K562 (cell line): ENCODE measurements around the gene TBX1. TPM values are rescaled to one million over a fixed set of nuclear protein-coding genes. Genes with fewer than 3 reads are reported as not detected.

Experiments
- CBX8 ChIP-seq: fragments of 200-600 bp; sonication (generic); IDR thresholded peaks from 2 replicates; pipeline ENCODE4 v1.6.1; 2012; ENCODE audit warnings: borderline replicate concordance, mixed run types, low read depth, mild to moderate bottlenecking, moderate library complexity, mixed read lengths, low read length, control low read depth, inconsistent platforms; ENCODE audit not compliant: poor library complexity, severe bottlenecking; ENCODE audit errors: extremely low read depth
- DLX4 ChIP-seq: fragments of 250-450 bp; sonication (Bioruptor Pico); IDR thresholded peaks from 2 replicates; pipeline ENCODE4 v1.6.1; 2021; ENCODE audit warnings: mild to moderate bottlenecking
- ERF ChIP-seq: fragments of 450-650 bp; formaldehyde crosslinking; IDR thresholded peaks from 2 replicates; pipeline ENCODE4 v1.4.0; 2020; ENCODE audit warnings: mild to moderate bottlenecking, mixed read lengths
- EWSR1 ChIP-seq: fragments of 450-650 bp; IDR thresholded peaks from 2 replicates; pipeline ENCODE4 v1.6.1; 2018; ENCODE audit warnings: borderline replicate concordance, mild to moderate bottlenecking, low read depth, moderate library complexity; ENCODE audit not compliant: partially characterized antibody
- HDAC6 ChIP-seq: IDR thresholded peaks from 2 replicates; pipeline ENCODE4 v1.6.1; 2012; ENCODE audit warnings: low read depth, mild to moderate bottlenecking, control low read depth, inconsistent platforms, low read length, moderate library complexity
- MED1 ChIP-seq: sonication (generic); formaldehyde crosslinking; IDR thresholded peaks from 2 replicates; pipeline ENCODE4 v1.8.1; 2023; ENCODE audit warnings: missing genetic modification reagents, borderline replicate concordance
- MTF1 ChIP-seq: fragments of 250-450 bp; sonication (Bioruptor Pico); IDR thresholded peaks from 2 replicates; pipeline ENCODE4 v1.9.0; 2021; ENCODE audit warnings: moderate library complexity, mild to moderate bottlenecking, inconsistent platforms, borderline replicate concordance
- NCOA6 ChIP-seq: fragments of 450-650 bp; IDR thresholded peaks from 2 replicates; pipeline ENCODE4 v1.6.1; 2017; ENCODE audit warnings: mild to moderate bottlenecking
- SETDB1 ChIP-seq: IDR thresholded peaks from one replicate; pipeline ENCODE4 v1.6.1; 2012; ENCODE audit warnings: low read length, control low read depth, inconsistent platforms
- SOX6 ChIP-seq: fragments of 450-650 bp; IDR thresholded peaks from 2 replicates; pipeline ENCODE4 v1.6.1; 2014; ENCODE audit warnings: mild to moderate bottlenecking
- TOE1 ChIP-seq, 2 experiments: fragments of 450-650 bp in 1 of 2; sonication (generic) in 1 of 2; formaldehyde crosslinking in 1 of 2; IDR thresholded peaks; 2 replicates each; pipeline versions ENCODE4 v1.7.1 to v1.8.0; 2016 to 2022; ENCODE audit warnings: borderline replicate concordance in 2 of 2, mild to moderate bottlenecking in 2 of 2, antibody characterized with exemption in 1 of 2, inconsistent platforms in 1 of 2, low read depth in 1 of 2, missing genetic modification reagents in 1 of 2, moderate library complexity in 1 of 2
- ZNF146 ChIP-seq: IDR thresholded peaks from one replicate; pipeline ENCODE4 v1.6.1; 2018; ENCODE audit warnings: missing compliant biosample characterization; ENCODE audit not compliant: unreplicated experiment
- ZNF384 ChIP-seq: IDR thresholded peaks from 2 replicates; pipeline ENCODE4 v1.6.1; 2012; ENCODE audit warnings: low read depth, low read length, improper control_type of control experiment
- ZNF592 ChIP-seq: fragments of 450-650 bp; IDR thresholded peaks from 2 replicates; pipeline ENCODE4 v1.6.1; 2017; ENCODE audit warnings: antibody characterized with exemption, mild to moderate bottlenecking
- ZNF79 ChIP-seq: fragments of 250-450 bp; sonication (Bioruptor Pico); IDR thresholded peaks from 2 replicates; pipeline ENCODE4 v1.4.0; 2020; ENCODE audit warnings: low read depth, mild to moderate bottlenecking, moderate library complexity
- polyA plus RNA-seq, 8 experiments: library from polyadenylated mRNA; depleted of rRNA in 4 of 8; stranded (reverse) in 5 of 8; unstranded in 3 of 8; fragments of >200 nt; fragmentation: Nextera tagmentation in 2 of 8; fragmentation: Illumina TruSeq in 1 of 8; extraction: Ambion mirVana in 2 of 8; extraction: Trizol in 1 of 8; gene quantifications; 2 replicates each; pipeline versions ENCODE4 v1.2.1 to v1.2.3, GENCODE V29; 2011 to 2014; ENCODE audit warnings: inconsistent platforms in 1 of 8, missing spikeins in 1 of 8
- total RNA-seq, 7 experiments: library from RNA; depleted of rRNA in 6 of 7; stranded (reverse); fragments of >200 nt in 6 of 7; fragmentation: Illumina TruSeq in 2 of 7; extraction: Trizol in 2 of 7; gene quantifications; 2 replicates each; pipeline versions ENCODE4 v1.2.1 to v1.2.3, GENCODE V29; 2011 to 2021; ENCODE audit warnings: low replicate concordance in 1 of 7
- TF ChIP-seq, protein P1 (sequence below): fragments of 450-650 bp; formaldehyde crosslinking; IDR thresholded peaks from 2 replicates; pipeline ENCODE4 v1.4.0; 2022; ENCODE audit warnings: missing genetic modification characterization
- TF ChIP-seq, protein P2 (sequence below): fragments of 450-650 bp; IDR thresholded peaks from 2 replicates; pipeline ENCODE4 v1.7.1; 2018; ENCODE audit warnings: mild to moderate bottlenecking, low read depth; ENCODE audit not compliant: partially characterized antibody

Gene TBX1
- total and polyA plus RNA-seq, 9 of the 15 experiments (the other 6 are each of a cell fraction or from before 2014, with no cell fraction given): 0.07 to 35.0 (median 3.9) TPM

- TF ChIP-seq CBX8 (no peak), ZNF384 (no peak), DLX4 (CRISPR knock-in tag) (no peak), ERF (CRISPR knock-in tag) (no peak), EWSR1 (no peak), ZNF79 (CRISPR knock-in tag) (no peak), MED1 (CRISPR knock-in tag) (no peak), ZNF592 (no peak), SETDB1 (peak; percentile 91), ZNF146 (CRISPR knock-in tag) (no peak), MTF1 (CRISPR knock-in tag) (no peak), SOX6 (no peak), TOE1 (IDR thresholded peaks at IDR 0.05; ENCODE audit: borderline replicate concordance) (no peak), TOE1 (CRISPR knock-in tag; IDR thresholded peaks at IDR 0.05; ENCODE audit: borderline replicate concordance, low read depth) (no peak), NCOA6 (no peak), HDAC6 (no peak)
- TF ChIP-seq, protein P1, sequence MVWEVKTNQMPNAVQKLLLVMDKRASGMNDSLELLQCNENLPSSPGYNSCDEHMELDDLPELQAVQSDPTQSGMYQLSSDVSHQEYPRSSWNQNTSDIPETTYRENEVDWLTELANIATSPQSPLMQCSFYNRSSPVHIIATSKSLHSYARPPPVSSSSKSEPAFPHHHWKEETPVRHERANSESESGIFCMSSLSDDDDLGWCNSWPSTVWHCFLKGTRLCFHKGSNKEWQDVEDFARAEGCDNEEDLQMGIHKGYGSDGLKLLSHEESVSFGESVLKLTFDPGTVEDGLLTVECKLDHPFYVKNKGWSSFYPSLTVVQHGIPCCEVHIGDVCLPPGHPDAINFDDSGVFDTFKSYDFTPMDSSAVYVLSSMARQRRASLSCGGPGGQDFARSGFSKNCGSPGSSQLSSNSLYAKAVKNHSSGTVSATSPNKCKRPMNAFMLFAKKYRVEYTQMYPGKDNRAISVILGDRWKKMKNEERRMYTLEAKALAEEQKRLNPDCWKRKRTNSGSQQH (CRISPR knock-in tag): no peak
- TF ChIP-seq, protein P2, sequence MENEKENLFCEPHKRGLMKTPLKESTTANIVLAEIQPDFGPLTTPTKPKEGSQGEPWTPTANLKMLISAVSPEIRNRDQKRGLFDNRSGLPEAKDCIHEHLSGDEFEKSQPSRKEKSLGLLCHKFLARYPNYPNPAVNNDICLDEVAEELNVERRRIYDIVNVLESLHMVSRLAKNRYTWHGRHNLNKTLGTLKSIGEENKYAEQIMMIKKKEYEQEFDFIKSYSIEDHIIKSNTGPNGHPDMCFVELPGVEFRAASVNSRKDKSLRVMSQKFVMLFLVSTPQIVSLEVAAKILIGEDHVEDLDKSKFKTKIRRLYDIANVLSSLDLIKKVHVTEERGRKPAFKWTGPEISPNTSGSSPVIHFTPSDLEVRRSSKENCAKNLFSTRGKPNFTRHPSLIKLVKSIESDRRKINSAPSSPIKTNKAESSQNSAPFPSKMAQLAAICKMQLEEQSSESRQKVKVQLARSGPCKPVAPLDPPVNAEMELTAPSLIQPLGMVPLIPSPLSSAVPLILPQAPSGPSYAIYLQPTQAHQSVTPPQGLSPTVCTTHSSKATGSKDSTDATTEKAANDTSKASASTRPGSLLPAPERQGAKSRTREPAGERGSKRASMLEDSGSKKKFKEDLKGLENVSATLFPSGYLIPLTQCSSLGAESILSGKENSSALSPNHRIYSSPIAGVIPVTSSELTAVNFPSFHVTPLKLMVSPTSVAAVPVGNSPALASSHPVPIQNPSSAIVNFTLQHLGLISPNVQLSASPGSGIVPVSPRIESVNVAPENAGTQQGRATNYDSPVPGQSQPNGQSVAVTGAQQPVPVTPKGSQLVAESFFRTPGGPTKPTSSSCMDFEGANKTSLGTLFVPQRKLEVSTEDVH: no peak
These were observed 39.0 kb downstream of the TBX1 start (continued) for GRCh38 chr22:19799322-19800190.
